ENCODE measurements around the gene UNC5A.

- TF ChIP-seq CTCF (conservative IDR thresholded peaks at IDR 0.05) (no peak), ZFX (IDR thresholded peaks at IDR 0.05) (no peak)
Measured at GRCh38 chr5:176832162-176832561, 21.8 kb downstream of the UNC5A start.

Measured in C4-2B (cell line).